ENCODE results near the gene SZT2. TPM values are rescaled to one million over a fixed set of nuclear protein-coding genes. Genes with fewer than 3 reads are reported as not detected.

Gene SZT2
- total RNA-seq, 1 experiment from 2014 or later: 71.6 TPM

GRCh38 chr1:43432907-43433306 lies 43.2 kb downstream of the SZT2 start:
- no peak overlapping the region for H2AFZ ChIP-seq
- intact Hi-C loops (cut with micrococcal nuclease; ENCODE audit: unreplicated experiment): no loop called here
- H3K4me3 ChIP-seq: no peak overlapping the region
- H3K4me2 ChIP-seq: no peak overlapping the region
- H3K79me2 ChIP-seq (ENCODE audit: low read depth): no peaks in the 10 kb centered on the region
- no peak overlapping the region for H3K27ac ChIP-seq
- POLR2A ChIA-PET (ENCODE audit: unreplicated experiment): no interaction called here
- TF ChIP-seq CTCF (conservative IDR thresholded peaks at IDR 0.05): no peak
- no peak for TF ChIP-seq EZH2 (IDR thresholded peaks at IDR 0.05; ENCODE audit: low read depth)
- no peaks in the 10 kb centered on the region for H3K9me2 ChIP-seq (ENCODE audit: insufficient read depth)
- H3F3A ChIP-seq (ENCODE audit: insufficient read depth, low read depth): no peaks in the 10 kb centered on the region
- no peaks in the 10 kb centered on the region for H3K4me1 ChIP-seq (replicated peaks; ENCODE audit: insufficient read depth)
- CTCF ChIA-PET: no interaction called here
- no TSS peak for BruUV-seq (replicated peaks)
- H3K9me3 ChIP-seq (ENCODE audit: insufficient read depth, low read depth): no peaks in the 10 kb centered on the region
- no peak for DNase-seq
- H3K27me3 ChIP-seq (ENCODE audit: insufficient read depth, low read depth): no peaks in the 10 kb centered on the region
- H3K36me3 ChIP-seq (ENCODE audit: low read depth): peaks cover 12% of the 10 kb centered on the region
- H4K20me1 ChIP-seq (ENCODE audit: insufficient read depth): no peaks in the 10 kb centered on the region

- no peak overlapping the region for H3K27ac ChIP-seq
- no peaks in the 10 kb centered on the region for H3K27me3 ChIP-seq (ENCODE audit: insufficient read depth, low read depth)
- no peaks in the 10 kb centered on the region for H3K9me2 ChIP-seq (ENCODE audit: insufficient read depth)
- BruUV-seq (replicated peaks): no TSS peak
- H4K20me1 ChIP-seq (ENCODE audit: insufficient read depth): no peaks in the 10 kb centered on the region
- POLR2A ChIA-PET (ENCODE audit: unreplicated experiment): no interaction called here
- H3F3A ChIP-seq (ENCODE audit: insufficient read depth, low read depth): no peaks in the 10 kb centered on the region
- no peaks in the 10 kb centered on the region for H3K9me3 ChIP-seq (ENCODE audit: insufficient read depth, low read depth)
- H3K4me2 ChIP-seq: no peak overlapping the region
- no peak overlapping the region for H3K4me3 ChIP-seq
- H3K4me1 ChIP-seq (replicated peaks; ENCODE audit: insufficient read depth): no peaks in the 10 kb centered on the region
- DNase-seq: no peak
- H2AFZ ChIP-seq: no peak overlapping the region
- H3K79me2 ChIP-seq (ENCODE audit: low read depth): no peaks in the 10 kb centered on the region
- intact Hi-C loops (cut with micrococcal nuclease; ENCODE audit: unreplicated experiment): no loop called here
- CTCF ChIA-PET: interaction anchor here (0.5 kb wide), 1 partner anchor 185 kb away, joined by 3 read pairs; no protein-coding TSS in a partner anchor
- TF ChIP-seq EZH2 (IDR thresholded peaks at IDR 0.05; ENCODE audit: low read depth) (no peak), CTCF (conservative IDR thresholded peaks at IDR 0.05) (no peak)
- H3K36me3 ChIP-seq (ENCODE audit: low read depth): peaks cover 12% of the 10 kb centered on the region
These were observed 44.6 kb downstream of the SZT2 start for GRCh38 chr1:43434256-43434655.

- Histone ChIP-seq H3K79me2 (ENCODE audit: low read depth) (no peaks in the 10 kb centered on the region), H3K9me2 (ENCODE audit: insufficient read depth) (no peaks in the 10 kb centered on the region), H3K4me1 (replicated peaks; ENCODE audit: insufficient read depth) (no peaks in the 10 kb centered on the region), H3K4me3 (no peak overlapping the region), H3K4me2 (no peak overlapping the region), H4K20me1 (ENCODE audit: insufficient read depth) (no peaks in the 10 kb centered on the region), H3K27me3 (ENCODE audit: insufficient read depth, low read depth) (no peaks in the 10 kb centered on the region), H3K9me3 (ENCODE audit: insufficient read depth, low read depth) (no peaks in the 10 kb centered on the region), H2AFZ (no peak overlapping the region), H3F3A (ENCODE audit: insufficient read depth, low read depth) (peaks cover 1% of the 10 kb centered on the region; the same call in 1 of the 2 replicates), H3K36me3 (ENCODE audit: low read depth) (peaks cover 7% of the 10 kb centered on the region), H3K27ac (no peak overlapping the region)
- ChIA-PET CTCF (interaction anchor here (0.7 kb wide), 1 partner anchor 89 kb away, joined by 4 read pairs; no protein-coding TSS in a partner anchor), POLR2A (ENCODE audit: unreplicated experiment) (no interaction called here)
- TF ChIP-seq EZH2 (IDR thresholded peaks at IDR 0.05; ENCODE audit: low read depth) (no peak), CTCF (conservative IDR thresholded peaks at IDR 0.05) (no peak)
- no peak for DNase-seq
- intact Hi-C loops (cut with micrococcal nuclease; ENCODE audit: unreplicated experiment): no loop called here
- BruUV-seq (replicated peaks): no TSS peak
These were observed 45.7 kb downstream of the SZT2 start for GRCh38 chr1:43435146-43436145.
